GM23338 (cell line): Measurements from ENCODE around the gene KRTAP1-3.
A peak's percentile ranks its signal among the peaks of the same experiment; 100 is the strongest.
"Not testable (repeated sequence)": the region's sequence is repeated elsewhere in the genome, so short reads cannot be mapped to it uniquely, and the experiment has no call there.

ENCODE experiments used
- CREB1 ChIP-seq: fragments of 250-450 bp; sonication (Bioruptor Pico); IDR thresholded peaks from 2 replicates; pipeline ENCODE4 v1.5.0; 2020; ENCODE audit warnings: low read depth, mild to moderate bottlenecking, moderate library complexity
- CTCF ChIP-seq, 2 experiments: fragments of 200-600 bp in 1 of 2; sonication (generic) in 1 of 2; conservative IDR thresholded peaks; 2 replicates each; pipeline versions ENCODE4 v1.5.1 to v1.6.1; 2016 to 2017; ENCODE audit warnings: antibody characterized with exemption in 2 of 2, low read depth in 2 of 2, mild to moderate bottlenecking in 2 of 2, moderate library complexity in 1 of 2
- ETS1 ChIP-seq: IDR thresholded peaks from 2 replicates; pipeline ENCODE4 v1.6.1; 2016; ENCODE audit warnings: antibody characterized with exemption
- EZH2 ChIP-seq: fragments of 200-600 bp; sonication (generic); IDR thresholded peaks from one replicate; pipeline ENCODE4 v1.8.0; 2017; ENCODE audit warnings: antibody characterized with exemption, mild to moderate bottlenecking, low read depth; ENCODE audit not compliant: unreplicated experiment
- EZH2phosphoT487 ChIP-seq: fragments of 200-600 bp; sonication (generic); IDR thresholded peaks from one replicate; pipeline ENCODE4 v1.8.1; 2018; ENCODE audit warnings: antibody characterized with exemption; ENCODE audit not compliant: unreplicated experiment
- JUNB ChIP-seq: IDR thresholded peaks from one replicate; pipeline ENCODE4 v1.6.1; 2016; ENCODE audit warnings: antibody characterized with exemption; ENCODE audit not compliant: unreplicated experiment
- NANOG ChIP-seq: IDR thresholded peaks from 2 replicates; pipeline ENCODE4 v1.6.1; 2016; ENCODE audit warnings: antibody characterized with exemption, borderline replicate concordance
- POLR2AphosphoS5 ChIP-seq: IDR thresholded peaks from 2 replicates; pipeline ENCODE4 v1.6.1; 2016; ENCODE audit warnings: antibody characterized with exemption, low read depth
- REST ChIP-seq: IDR thresholded peaks from one replicate; pipeline ENCODE4 v1.6.1; 2018; ENCODE audit warnings: antibody characterized with exemption; ENCODE audit not compliant: unreplicated experiment
- STAT1 ChIP-seq: IDR thresholded peaks from one replicate; pipeline ENCODE4 v1.6.1; 2016; ENCODE audit warnings: antibody characterized with exemption; ENCODE audit not compliant: unreplicated experiment
- ZNF114 ChIP-seq: fragments of 250-450 bp; sonication (Bioruptor Pico); IDR thresholded peaks from 2 replicates; pipeline ENCODE4 v1.5.0; 2020; ENCODE audit warnings: mild to moderate bottlenecking, moderate library complexity
- ZNF331 ChIP-seq: fragments of 250-450 bp; sonication (Bioruptor Pico); IDR thresholded peaks from 2 replicates; pipeline ENCODE4 v1.5.0; 2020; ENCODE audit warnings: low read depth, mild to moderate bottlenecking, moderate library complexity
- ZNF462 ChIP-seq: fragments of 250-450 bp; sonication (Bioruptor Pico); IDR thresholded peaks from 2 replicates; pipeline ENCODE4 v1.5.0; 2020; ENCODE audit warnings: mild to moderate bottlenecking, moderate library complexity

- TF ChIP-seq CTCF (conservative IDR thresholded peaks at IDR 0.05; ENCODE audit: low read depth in 2 of 2): 0 out of 4 replicates have a peak, but pooled peaks of 1 of the 2 experiments have one; percentile 4
- TF ChIP-seq EZH2; POLR2AphosphoS5; REST; ZNF114 (CRISPR knock-in tag); EZH2phosphoT487; ZNF462; CREB1 (CRISPR knock-in tag); STAT1; JUNB; ZNF331 (CRISPR knock-in tag); NANOG; ETS1: not testable (repeated sequence)
Observed at GRCh38 chr17:41059276-41060051, 24.8 kb upstream of the KRTAP1-3 start.
